SK-N-SH (cell line): ENCODE data around the gene ESPNL. TPM values are rescaled to one million over a fixed set of nuclear protein-coding genes. Genes with fewer than 3 reads are reported as not detected.

Experiments
- CTCF ChIA-PET: fragments of 300-600, 350-600 bp; formaldehyde crosslinking; extraction: SDS; loops from one replicate; lab custom pipeline; 2021; lab: Yijun Ruan, JAX
- POLR2A ChIA-PET: fragments of 350-600 bp; sonication (Branson Sonifier 250); formaldehyde crosslinking; extraction: SDS; loops from one replicate; lab custom pipeline; 2020; ENCODE audit warnings: antibody characterized with exemption, inconsistent platforms; lab: Yijun Ruan, JAX
- DNase-seq: peaks from one replicate; pipeline ENCODE4 v3.0.0; 2012
- H2AFZ ChIP-seq: fragments of 200-600 bp; sonication (generic); 2 replicates; pipeline ENCODE4 v1.8.1; 2016; ENCODE audit warnings: antibody characterized with exemption, mild to moderate bottlenecking, low read depth
- H3F3A ChIP-seq: fragments of 200-600 bp; sonication (generic); replicated peaks from 2 replicates; pipeline ENCODE3; 2016; ENCODE audit warnings: antibody characterized with exemption, mild to moderate bottlenecking; ENCODE audit not compliant: insufficient read depth
- H3K27ac ChIP-seq, 2 experiments: fragments of 200-500 bp in 1 of 2; fragments of 200-600 bp in 1 of 2; sonication (Bioruptor generic) in 1 of 2; sonication (generic), shearing (Covaris generic) in 1 of 2; 2 replicates each; pipeline versions ENCODE4 v1.5.1 to v1.6.1; 2014 to 2016; ENCODE audit warnings: low read depth in 2 of 2, inconsistent platforms in 1 of 2, low read length in 1 of 2, mild to moderate bottlenecking in 1 of 2, mixed read lengths in 1 of 2
- H3K27me3 ChIP-seq: fragments of 200-600 bp; sonication (generic), shearing (Covaris generic); 2 replicates; pipeline ENCODE4 v1.6.1; 2016; ENCODE audit warnings: mixed run types; ENCODE audit not compliant: insufficient read depth
- H3K36me3 ChIP-seq, 2 experiments: fragments of 200-500 bp in 1 of 2; fragments of 200-600 bp in 1 of 2; sonication (Bioruptor generic) in 1 of 2; sonication (generic) in 1 of 2; replicated peaks in 1 of 2; 2 replicates each; pipeline versions ENCODE3 to v1.5.1; 2014 to 2016; ENCODE audit warnings: low read length in 1 of 2, mild to moderate bottlenecking in 1 of 2; ENCODE audit not compliant: insufficient read depth in 2 of 2, control insufficient read depth in 1 of 2
- H3K4me1 ChIP-seq, 2 experiments: fragments of 200-500 bp in 1 of 2; fragments of 200-600 bp in 1 of 2; sonication (Bioruptor generic) in 1 of 2; sonication (generic), shearing (Covaris generic) in 1 of 2; 2 replicates each; pipeline versions ENCODE4 v1.5.1 to v1.6.1; 2014 to 2016; ENCODE audit warnings: low read depth in 1 of 2, low read length in 1 of 2, mixed run types in 1 of 2; ENCODE audit not compliant: insufficient read depth in 2 of 2, control insufficient read depth in 1 of 2
- H3K4me2 ChIP-seq: fragments of 200-600 bp; sonication (generic), shearing (Covaris generic); 2 replicates; pipeline ENCODE4 v1.6.1; 2017; ENCODE audit warnings: mixed run types
- H3K4me3 ChIP-seq, 2 experiments: fragments of 200-500 bp in 1 of 2; fragments of 200-600 bp in 1 of 2; sonication (Bioruptor generic) in 1 of 2; sonication (generic), shearing (Covaris generic) in 1 of 2; 2 replicates each; pipeline versions ENCODE4 v1.5.1 to v1.8.1; 2014 to 2016; ENCODE audit warnings: low read depth in 2 of 2, inconsistent platforms in 1 of 2, low read length in 1 of 2, mild to moderate bottlenecking in 1 of 2, mixed read lengths in 1 of 2, moderate library complexity in 1 of 2
- H3K79me2 ChIP-seq: fragments of 200-600 bp; sonication (generic); 2 replicates; pipeline ENCODE4 v1.8.1; 2017; ENCODE audit warnings: mild to moderate bottlenecking; ENCODE audit not compliant: insufficient read depth
- H3K9ac ChIP-seq: fragments of 200-600 bp; sonication (generic); 2 replicates; pipeline ENCODE4 v1.6.1; 2017; ENCODE audit warnings: mixed run types
- H3K9me2 ChIP-seq: fragments of 200-600 bp; sonication (generic); 2 replicates; pipeline ENCODE4 v1.6.1; 2017; ENCODE audit warnings: mixed run types
- H3K9me3 ChIP-seq: fragments of 200-600 bp; sonication (generic); 2 replicates; pipeline ENCODE4 v1.6.1; 2017; ENCODE audit warnings: mixed run types, mild to moderate bottlenecking, moderate library complexity
- H4K20me1 ChIP-seq: fragments of 200-600 bp; sonication (generic); 2 replicates; pipeline ENCODE4 v1.6.1; 2017; ENCODE audit warnings: mild to moderate bottlenecking, mixed run types; ENCODE audit not compliant: insufficient read depth
- CHD2 ChIP-seq: fragments of 150-350 bp; IDR thresholded peaks from 2 replicates; pipeline ENCODE4 v1.6.1; 2018; ENCODE audit warnings: low read length; ENCODE audit not compliant: partially characterized antibody
- EZH2phosphoT487 ChIP-seq: fragments of 200-600 bp; sonication (generic); IDR thresholded peaks from 2 replicates; pipeline ENCODE4 v1.6.1; 2017; ENCODE audit warnings: low read depth, mixed run types, mild to moderate bottlenecking, antibody characterized with exemption, moderate library complexity, borderline replicate concordance
- FOXM1 ChIP-seq: IDR thresholded peaks from 2 replicates; pipeline ENCODE4 v1.4.0; 2012; ENCODE audit warnings: low read depth, mild to moderate bottlenecking
- GABPA ChIP-seq: IDR thresholded peaks from 2 replicates; pipeline ENCODE4 v1.4.0; 2012; ENCODE audit warnings: low read depth, mild to moderate bottlenecking
- GATA2 ChIP-seq: sonication (generic); formaldehyde crosslinking; IDR thresholded peaks from 2 replicates; pipeline ENCODE4 v1.5.0; 2020; ENCODE audit warnings: mild to moderate bottlenecking, missing genetic modification reagents
- IRF3 ChIP-seq: fragments of 150-350 bp; IDR thresholded peaks from 2 replicates; pipeline ENCODE4 v1.6.1; 2016; ENCODE audit warnings: mild to moderate bottlenecking, low read depth, low read length
- JUND ChIP-seq: IDR thresholded peaks from 2 replicates; pipeline ENCODE4 v1.4.0; 2012
- MEF2A ChIP-seq: IDR thresholded peaks from 2 replicates; pipeline ENCODE4 v1.4.0; 2012; ENCODE audit warnings: low read depth, borderline replicate concordance
- MXI1 ChIP-seq: IDR thresholded peaks from 2 replicates; pipeline ENCODE4 v1.6.1; 2012; ENCODE audit warnings: mild to moderate bottlenecking, low read depth, low read length, improper control_type of control experiment
- NRF1 ChIP-seq: IDR thresholded peaks from 2 replicates; pipeline ENCODE4 v1.6.1; 2012; ENCODE audit warnings: low read depth, mild to moderate bottlenecking, low read length
- POLR2AphosphoS5 ChIP-seq: IDR thresholded peaks from 2 replicates; pipeline ENCODE4 v1.6.1; 2012; ENCODE audit warnings: low read depth, low read length
- RAD21 ChIP-seq: IDR thresholded peaks from 2 replicates; pipeline ENCODE4 v1.6.1; 2012; ENCODE audit warnings: mild to moderate bottlenecking, low read length
- SIN3A ChIP-seq: IDR thresholded peaks from 2 replicates; pipeline ENCODE4 v1.6.1; 2012; ENCODE audit warnings: low read depth, mild to moderate bottlenecking, low read length, moderate library complexity, borderline replicate concordance
- TAF1 ChIP-seq: IDR thresholded peaks from 2 replicates; pipeline ENCODE4 v1.6.1; 2012; ENCODE audit warnings: low read depth, mild to moderate bottlenecking, low read length, moderate library complexity, borderline replicate concordance
- TEAD4 ChIP-seq: IDR thresholded peaks from 2 replicates; pipeline ENCODE4 v1.4.0; 2012; ENCODE audit warnings: mild to moderate bottlenecking, borderline replicate concordance; ENCODE audit not compliant: insufficient read depth
- USF1 ChIP-seq: IDR thresholded peaks from 2 replicates; pipeline ENCODE4 v1.4.0; 2012; ENCODE audit warnings: low read depth, borderline replicate concordance
- WGBS: methylation state at CpG from one replicate; pipeline ENCODE4 v1.1.6; 2017; ENCODE audit warnings: low lambda C conversion rate; 5-methylcytosine and 5-hydroxymethylcytosine counted together
- polyA plus RNA-seq, 3 experiments: library from polyadenylated mRNA; depleted of rRNA; stranded (reverse); fragments of >200 nt; gene quantifications; 2 replicates each; pipeline ENCODE4 v1.2.3, GENCODE V29; 2012
- TF ChIP-seq, protein P1 (sequence below): fragments of 200-600 bp; sonication (generic); IDR thresholded peaks from 2 replicates; pipeline ENCODE4 v1.6.1; 2017; ENCODE audit warnings: antibody characterized with exemption, mild to moderate bottlenecking, moderate library complexity
- TF ChIP-seq, protein P2 (sequence below): IDR thresholded peaks from 2 replicates; pipeline ENCODE4; 2012

The ESPNL gene
- polyA plus RNA-seq, 1 of the 3 experiments (the other 2 are of a cell fraction), result 0.05 TPM

DNA sequence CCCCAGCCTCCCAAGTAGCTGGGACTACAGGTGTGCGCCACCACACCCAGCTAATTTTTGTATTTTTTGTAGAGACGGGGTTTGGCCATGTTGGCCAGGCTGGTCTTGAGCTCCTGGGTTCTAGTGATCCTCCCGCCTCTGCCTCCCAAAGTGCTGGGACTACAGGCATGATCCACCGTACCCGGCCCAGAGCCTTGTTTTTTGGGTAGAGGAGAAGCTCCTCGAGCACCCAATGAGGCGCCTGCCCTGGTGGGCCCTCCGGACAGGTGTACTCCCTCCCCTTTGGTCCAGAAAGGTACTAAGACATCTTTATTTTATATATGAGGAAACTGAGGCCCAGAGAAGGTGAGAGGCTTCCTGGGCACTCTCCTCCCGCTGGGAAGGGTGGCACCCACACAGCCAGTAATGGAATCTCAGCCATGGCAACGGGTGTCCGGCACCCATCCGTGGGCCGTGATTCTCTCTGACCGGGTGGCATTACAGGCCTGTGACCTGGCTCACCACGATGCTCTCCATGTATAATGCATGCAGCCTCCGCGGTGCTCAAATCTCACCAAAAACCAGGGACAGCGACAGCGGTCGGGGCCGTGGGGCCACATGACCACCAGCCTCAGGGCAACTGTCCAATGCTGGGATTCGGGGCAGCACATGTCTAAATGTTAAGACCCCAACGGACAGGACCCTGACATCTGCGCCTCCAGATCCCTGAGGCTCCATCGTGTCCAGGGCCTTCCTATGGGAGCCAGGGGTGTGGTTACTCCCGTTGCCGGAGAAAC, 21.6 kb downstream of the ESPNL start (continued):
- TF ChIP-seq CHD2, result no peak
- no peak for TF ChIP-seq TAF1

GRCh38 chr2:238122287-238123217, 22.4 kb downstream of the ESPNL start:
- Histone ChIP-seq H3K4me2 (no peak overlapping the region), H3K27ac (no peak overlapping the region), H3K4me1 (no peaks in the 10 kb centered on the region), H3K36me3 (no peaks in the 10 kb centered on the region), H3K79me2 (no peaks in the 10 kb centered on the region), H4K20me1 (no peaks in the 10 kb centered on the region), H3F3A (no peaks in the 10 kb centered on the region), H3K27me3 (no peaks in the 10 kb centered on the region; the same call in 1 of the 2 replicates), H3K4me3 (no peak overlapping the region), H3K9ac (no peak overlapping the region), H3K9me3 (no peaks in the 10 kb centered on the region), H3K9me2 (no peaks in the 10 kb centered on the region), H2AFZ (no peak overlapping the region)
- 71% methylated on average over 19 of the region's 29 CpGs for WGBS
- TF ChIP-seq, protein P1, sequence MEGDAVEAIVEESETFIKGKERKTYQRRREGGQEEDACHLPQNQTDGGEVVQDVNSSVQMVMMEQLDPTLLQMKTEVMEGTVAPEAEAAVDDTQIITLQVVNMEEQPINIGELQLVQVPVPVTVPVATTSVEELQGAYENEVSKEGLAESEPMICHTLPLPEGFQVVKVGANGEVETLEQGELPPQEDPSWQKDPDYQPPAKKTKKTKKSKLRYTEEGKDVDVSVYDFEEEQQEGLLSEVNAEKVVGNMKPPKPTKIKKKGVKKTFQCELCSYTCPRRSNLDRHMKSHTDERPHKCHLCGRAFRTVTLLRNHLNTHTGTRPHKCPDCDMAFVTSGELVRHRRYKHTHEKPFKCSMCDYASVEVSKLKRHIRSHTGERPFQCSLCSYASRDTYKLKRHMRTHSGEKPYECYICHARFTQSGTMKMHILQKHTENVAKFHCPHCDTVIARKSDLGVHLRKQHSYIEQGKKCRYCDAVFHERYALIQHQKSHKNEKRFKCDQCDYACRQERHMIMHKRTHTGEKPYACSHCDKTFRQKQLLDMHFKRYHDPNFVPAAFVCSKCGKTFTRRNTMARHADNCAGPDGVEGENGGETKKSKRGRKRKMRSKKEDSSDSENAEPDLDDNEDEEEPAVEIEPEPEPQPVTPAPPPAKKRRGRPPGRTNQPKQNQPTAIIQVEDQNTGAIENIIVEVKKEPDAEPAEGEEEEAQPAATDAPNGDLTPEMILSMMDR, result no peak
- TF ChIP-seq FOXM1 (no peak), NRF1 (no peak), GABPA (no peak), GATA2 (no peak), RAD21 (no peak)
- DNase-seq, result no peak
- POLR2A ChIA-PET, result no interaction called here
- CTCF ChIA-PET, result no interaction called here

DNA sequence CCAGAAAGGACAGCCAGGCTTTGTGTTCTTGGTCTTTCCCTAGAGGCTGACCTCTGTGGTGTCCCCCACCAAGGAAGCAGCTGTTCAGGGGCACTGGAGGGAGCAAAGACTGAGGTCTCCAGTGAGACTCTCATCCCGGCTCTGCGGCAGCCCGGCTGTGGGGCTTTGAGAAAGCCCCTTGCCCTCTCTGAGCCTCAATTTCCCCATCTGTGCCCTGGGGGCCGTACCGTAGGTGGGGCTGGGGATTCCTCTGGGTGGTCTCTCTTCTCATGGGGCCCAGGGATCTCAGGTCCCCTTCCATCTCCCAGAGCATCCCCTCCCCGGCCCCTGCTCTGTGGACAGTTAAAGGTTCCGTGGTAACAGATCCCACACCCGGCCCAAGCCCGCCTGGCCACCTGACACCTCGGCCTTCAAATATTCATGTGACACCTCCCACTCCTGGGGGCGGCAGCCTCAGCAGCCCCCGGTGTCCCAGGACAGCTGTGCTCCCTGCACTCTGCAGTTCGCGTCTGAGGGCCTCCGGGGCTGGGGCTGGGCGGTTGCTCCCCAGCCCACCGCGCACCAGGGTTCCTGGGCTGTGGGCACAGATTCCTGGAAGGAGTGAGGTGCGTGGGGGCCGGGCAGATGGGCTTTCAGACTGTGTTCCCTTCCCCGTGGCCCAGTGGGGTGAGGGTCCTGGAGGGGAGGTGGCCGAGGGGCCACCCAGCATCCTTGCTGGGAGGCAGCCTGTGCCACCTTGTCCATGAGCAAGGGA, 23.3 kb downstream of the ESPNL start:
- Histone ChIP-seq H3K9me2 (no peaks in the 10 kb centered on the region), H3K36me3 (no peaks in the 10 kb centered on the region), H3K4me2 (no peak overlapping the region), H3K27me3 (no peaks in the 10 kb centered on the region), H3K4me3 (no peak overlapping the region), H3K4me1 (no peaks in the 10 kb centered on the region), H3K27ac (no peak overlapping the region), H3K9me3 (no peaks in the 10 kb centered on the region), H3K9ac (no peak overlapping the region), H3F3A (no peaks in the 10 kb centered on the region), H2AFZ (no peak overlapping the region), H3K79me2 (no peaks in the 10 kb centered on the region), H4K20me1 (no peaks in the 10 kb centered on the region)
- ChIA-PET POLR2A (no interaction called here), CTCF (interaction anchor here (0.9 kb wide), 1 partner anchor 10 kb away, joined by 3 read pairs; no protein-coding TSS in a partner anchor)
- WGBS, result 43% methylated on average over 4 of the region's 22 CpGs
- DNase-seq, result no peak
- TF ChIP-seq IRF3 (no peak), MEF2A (no peak), SIN3A (no peak), JUND (no peak), TEAD4 (no peak), EZH2phosphoT487 (no peak), MXI1 (no peak), GABPA (no peak), CHD2 (no peak), USF1 (no peak), POLR2AphosphoS5 (no peak)
- TF ChIP-seq, protein P2, sequence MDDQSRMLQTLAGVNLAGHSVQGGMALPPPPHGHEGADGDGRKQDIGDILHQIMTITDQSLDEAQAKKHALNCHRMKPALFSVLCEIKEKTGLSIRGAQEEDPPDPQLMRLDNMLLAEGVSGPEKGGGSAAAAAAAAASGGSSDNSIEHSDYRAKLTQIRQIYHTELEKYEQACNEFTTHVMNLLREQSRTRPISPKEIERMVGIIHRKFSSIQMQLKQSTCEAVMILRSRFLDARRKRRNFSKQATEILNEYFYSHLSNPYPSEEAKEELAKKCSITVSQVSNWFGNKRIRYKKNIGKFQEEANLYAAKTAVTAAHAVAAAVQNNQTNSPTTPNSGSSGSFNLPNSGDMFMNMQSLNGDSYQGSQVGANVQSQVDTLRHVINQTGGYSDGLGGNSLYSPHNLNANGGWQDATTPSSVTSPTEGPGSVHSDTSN, result no peak
